HG03064 (cell line): Measurements from ENCODE around the gene JPT2.
"Not testable (repeated sequence)": the region's sequence is repeated elsewhere in the genome, so short reads cannot be mapped to it uniquely, and the experiment has no call there.

Experiments
- ATAC-seq: cut with Tn5 transposase; IDR thresholded peaks from one replicate; pipeline ENCODE4 v1.9.1; 2021; ENCODE audit warnings: low read depth; ENCODE audit not compliant: unreplicated experiment

The JPT2 gene

DNA sequence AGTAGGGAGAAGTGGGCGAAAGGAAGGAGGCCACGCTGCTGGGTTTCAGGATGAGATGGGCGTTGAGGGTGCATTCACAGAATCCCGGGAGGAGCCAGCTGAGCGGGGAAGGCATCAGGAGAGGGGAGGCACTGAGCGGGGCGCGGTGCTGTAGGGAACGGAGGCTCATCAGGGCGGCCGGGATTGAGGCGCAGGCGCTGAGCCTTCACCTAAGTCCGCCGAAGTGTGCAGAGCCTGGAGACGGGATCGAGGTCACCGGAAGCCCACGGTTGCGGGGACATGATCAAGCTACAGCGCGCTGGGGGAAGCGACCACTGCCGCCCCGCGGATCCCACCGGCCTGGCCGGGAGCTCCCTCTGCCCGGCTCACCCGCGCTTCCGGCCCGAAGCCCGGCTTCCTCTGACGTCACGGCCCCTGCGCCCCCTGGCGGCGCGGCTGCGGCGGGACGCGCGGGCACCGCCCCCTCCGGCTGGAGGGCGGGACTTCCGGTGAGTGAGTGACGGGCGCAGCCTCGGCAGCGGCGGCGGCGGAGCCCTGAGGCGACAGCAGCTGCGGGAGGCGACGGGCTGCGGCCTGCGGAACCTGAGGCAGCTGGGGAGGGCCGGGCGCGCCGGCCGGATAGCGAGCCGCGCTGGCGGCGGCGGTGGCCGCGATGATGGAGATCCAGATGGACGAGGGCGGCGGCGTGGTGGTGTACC, 27.8 kb downstream of the JPT2 start, which contains the start of gene MAPK8IP3:
Gene MAPK8IP3, plus strand, starts transcription at position 508 of the 698 bp plus-strand sequence. Its CDS starts 145 bp downstream, at position 653.
- peak; percentile 58 for ATAC-seq

DNA sequence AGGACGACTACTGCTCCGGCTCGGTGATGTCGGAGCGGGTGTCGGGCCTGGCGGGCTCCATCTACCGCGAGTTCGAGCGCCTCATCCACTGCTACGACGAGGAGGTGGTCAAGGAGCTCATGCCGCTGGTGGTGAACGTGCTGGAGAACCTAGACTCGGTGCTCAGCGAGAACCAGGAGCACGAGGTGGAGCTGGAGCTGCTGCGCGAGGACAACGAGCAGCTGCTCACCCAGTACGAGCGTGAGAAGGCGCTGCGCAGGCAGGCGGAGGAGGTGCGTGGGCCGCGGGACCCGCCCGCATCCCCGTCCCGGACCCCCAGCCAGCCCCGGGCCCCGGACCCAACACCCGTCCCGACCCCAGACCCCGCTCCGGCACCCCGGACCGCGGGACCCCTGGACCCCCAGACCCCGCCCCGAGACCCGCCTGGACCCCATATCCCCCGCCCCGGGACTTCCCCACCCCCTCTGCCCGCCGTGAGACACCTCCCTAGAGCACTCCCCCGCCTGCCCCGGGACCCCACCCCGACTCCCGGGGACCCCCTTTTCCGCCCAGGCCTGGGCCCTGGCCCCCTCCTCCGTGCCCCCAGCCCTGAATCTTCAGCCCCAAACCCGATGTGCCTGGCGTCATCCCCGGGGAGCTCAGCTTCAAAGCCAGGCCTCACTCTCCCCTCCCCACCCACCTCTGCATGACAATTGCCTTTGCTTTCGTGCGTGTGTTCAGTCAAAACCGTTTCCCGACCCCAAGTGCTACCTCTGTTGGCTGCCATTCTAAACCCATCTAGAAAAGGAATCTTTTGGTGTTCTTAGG, 28.5 kb downstream of the JPT2 start:
- no peak for ATAC-seq

DNA sequence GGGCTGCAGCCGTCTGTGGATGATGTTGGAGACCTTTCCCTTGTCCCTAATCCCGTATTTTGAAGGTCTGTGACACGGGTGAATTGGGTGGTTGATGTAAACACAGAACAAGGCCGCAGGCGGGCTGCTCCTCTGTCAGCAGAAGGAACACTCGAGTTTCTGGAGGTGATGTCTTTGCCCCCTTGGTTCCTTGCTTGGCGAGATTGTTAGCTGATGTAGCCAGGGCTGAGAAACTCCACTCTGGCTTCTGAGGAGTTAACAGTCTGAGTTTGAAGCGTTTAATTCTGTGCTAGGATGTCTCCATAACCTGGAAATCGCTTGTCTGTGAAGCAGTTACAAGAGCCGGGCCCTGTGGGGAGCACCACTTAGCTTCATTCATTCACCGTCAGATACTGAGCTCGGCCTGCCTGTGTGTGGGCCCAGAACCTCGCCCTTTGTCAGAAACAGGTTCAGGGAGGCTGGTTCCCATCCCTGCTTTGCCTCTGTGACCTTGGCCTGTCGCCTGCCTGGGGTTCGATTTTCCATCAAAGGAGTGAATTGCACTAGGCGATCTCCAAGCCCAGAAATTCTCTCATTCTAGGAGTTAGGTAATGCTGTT, 29.2 kb downstream of the JPT2 start:
- no peak for ATAC-seq

DNA sequence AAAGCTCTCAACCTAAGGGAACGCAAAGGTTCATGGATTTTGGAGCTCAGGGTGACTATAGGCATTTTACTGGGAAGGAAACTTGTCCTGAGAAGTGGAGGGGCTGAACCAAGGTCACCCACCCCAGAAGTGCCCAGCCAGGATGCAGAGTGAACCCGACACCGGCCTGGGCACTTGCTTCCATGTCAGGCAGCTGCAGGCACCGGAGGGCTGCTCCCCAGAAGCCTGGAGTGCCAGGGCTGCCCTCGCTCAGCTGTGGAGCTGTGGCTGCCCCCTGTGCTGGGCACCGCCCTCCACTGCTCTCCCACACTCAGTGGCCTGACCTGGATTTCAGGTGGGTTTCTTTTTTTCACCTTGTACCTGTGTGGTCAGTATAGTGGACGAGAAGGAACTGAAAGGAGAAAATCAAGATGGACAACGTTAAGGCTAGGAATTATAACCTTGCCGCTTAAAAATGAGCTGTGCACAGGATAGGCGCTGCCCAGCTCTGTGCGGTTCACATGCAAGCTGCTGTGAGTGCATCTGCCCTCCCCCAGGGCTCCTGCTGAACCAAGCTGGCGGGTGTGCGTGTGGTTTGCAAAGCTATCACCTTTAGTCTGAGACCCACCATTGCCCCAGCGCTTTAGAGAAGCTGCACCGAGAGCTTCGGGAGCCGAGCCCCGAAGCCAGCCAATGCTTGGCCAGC, 30.1 kb downstream of the JPT2 start:
- ATAC-seq = no peak

DNA sequence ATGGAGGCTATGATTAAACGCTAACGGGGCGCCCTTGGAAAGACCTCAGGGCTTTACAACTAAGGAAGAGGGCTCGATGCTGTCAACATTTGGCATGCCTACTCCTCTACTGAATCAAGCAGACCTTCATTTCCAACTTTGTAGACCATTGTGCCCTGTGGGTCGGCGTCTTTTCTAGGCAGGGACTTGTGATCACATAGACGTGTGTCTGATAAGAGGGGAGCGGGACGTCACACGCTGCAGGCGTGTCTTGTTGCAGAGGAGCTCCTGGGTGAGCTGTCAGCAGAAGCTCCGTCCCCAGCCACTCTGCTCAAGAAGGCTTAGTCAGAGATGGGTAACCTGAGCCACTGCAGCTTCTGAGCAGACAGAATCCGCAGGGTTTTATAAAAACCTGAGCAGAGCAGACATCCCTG, 30.7 kb downstream of the JPT2 start:
- ATAC-seq = no peak

DNA sequence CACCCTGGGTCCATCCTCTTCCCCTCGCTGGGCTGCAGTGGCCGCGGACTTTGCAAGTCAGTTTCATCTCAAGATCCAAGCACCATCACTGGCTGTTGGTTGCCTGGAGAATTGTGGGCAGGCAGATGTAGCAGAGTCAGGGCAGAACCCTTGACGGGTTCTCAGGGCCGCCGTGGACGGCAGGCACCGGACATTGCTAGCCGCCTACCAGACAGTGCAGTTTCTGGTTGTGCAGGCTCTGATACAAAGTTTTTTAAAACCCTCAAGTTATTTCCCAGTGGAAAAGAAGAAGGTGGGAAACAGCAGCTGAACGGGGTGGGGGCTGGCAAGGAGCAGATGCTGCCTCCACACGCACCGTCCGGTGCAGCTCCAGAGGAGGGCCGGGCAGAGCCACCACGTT, 31.3 kb downstream of the JPT2 start:
- ATAC-seq = no peak

DNA sequence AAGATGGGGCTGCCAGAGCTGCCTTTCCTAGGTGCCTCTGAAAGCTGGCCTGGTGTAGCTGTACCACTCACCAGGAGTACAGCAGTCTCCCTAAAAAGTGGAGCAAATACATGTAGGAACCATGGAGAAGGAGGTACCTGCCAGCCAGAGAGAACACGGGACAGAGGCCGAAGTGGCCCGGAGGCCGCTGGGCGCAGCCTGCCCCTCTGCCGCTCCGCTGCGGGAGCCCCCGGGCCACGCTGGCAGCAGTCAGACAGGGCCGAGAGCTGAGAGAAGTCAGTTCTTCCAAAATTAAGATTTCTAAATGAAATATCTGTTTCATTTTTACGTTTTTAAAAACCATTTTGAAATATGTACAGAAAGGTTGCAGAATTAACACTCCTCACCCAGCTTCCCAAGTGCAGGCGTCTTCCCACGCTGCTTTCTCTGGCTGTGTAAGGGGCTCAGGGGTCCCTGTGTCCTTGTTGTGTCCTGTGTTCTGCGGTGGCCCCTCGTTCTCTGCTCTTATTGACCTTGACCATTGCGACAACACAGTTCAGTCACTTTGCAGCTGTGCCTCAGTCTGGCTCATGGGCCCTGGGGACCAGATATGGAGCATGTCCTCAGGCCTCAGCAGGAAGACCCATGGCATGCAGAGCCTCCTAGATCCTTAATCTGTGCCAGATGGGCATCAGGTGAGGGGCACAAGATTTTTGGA, 32.9 kb downstream of the JPT2 start:
- no peak for ATAC-seq

DNA sequence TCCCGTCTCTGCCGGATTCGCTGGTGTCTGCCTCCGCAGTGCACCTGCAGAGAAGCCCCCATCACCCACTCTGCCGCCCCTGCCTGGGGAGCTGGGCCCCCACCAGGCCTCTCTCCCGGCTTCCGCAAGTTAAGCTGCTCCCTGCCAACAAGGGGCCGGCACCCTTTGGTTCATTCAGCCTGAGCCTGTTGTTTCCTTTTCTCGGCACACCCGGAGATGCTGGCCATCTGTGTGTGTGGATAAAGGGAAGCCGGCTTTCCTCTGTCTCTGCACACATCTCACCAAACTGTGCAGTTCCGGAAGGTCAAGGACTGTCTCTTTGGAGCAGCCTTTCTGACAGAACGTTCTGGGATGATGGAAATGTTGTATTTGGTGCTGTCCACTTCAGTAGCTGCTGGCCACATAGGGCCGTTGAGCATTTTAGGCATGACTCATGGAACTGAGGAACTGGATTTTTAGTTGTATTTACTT, 34.7 kb downstream of the JPT2 start:
- no peak for ATAC-seq

DNA sequence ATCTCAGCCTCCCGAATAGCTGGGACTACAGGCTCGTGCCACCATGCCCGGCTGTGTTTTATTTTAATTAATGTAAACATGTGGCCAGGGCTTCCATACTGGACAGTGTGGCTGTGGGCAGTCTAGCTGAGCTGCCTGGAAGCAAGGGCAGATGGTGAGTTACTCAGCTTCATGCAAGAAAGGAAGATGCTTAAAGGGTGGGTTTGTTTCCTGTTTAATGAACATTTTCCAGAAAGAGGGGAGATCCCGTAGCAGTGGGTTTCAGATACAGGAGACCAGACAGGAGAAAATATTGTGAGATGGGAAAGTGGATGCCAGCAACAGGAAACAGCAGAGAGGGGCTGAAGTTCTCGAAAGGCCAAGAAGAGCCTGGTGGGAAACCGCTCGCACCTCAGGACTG, 35.3 kb downstream of the JPT2 start:
- no peak for ATAC-seq

DNA sequence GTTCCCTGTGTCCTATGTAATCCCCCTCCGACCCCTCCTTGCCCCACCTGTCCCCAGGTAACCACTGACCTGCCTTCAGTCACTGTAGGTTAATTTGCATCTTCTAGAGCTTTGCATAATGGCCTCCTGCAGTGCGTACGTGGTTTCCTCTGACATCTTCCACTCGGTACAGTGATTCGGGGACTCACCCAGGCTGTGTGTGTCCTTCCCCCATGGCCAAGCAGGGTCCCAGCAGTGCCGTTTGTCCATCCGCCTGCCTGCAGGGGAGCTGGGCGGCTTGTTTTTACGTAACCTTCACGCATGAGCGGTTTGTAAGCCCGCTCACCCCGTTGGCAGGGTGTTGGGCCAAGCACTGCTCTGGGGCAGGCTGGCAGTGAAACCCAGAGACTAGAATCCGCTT, 35.9 kb downstream of the JPT2 start:
- ATAC-seq = no peak

DNA sequence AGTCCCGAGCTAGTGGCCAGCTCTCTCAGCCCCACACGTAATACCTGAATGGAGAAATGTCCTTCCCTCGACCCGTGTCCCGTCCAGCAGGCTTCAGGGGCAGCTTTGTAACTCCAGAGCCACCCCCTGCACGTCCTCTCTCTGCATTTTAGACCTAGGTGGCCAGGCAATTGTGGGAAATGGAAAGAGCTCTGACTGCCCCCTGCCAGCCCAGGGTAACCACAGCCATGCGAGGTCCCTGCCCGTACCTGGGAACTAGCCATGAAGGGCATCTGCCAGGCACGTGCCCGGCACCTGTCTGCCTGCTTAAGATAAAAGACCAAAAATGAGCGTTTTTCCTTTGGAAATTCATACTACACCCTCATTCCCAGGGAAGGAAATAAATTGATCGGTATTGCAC, 37.1 kb downstream of the JPT2 start:
- ATAC-seq = no peak

DNA sequence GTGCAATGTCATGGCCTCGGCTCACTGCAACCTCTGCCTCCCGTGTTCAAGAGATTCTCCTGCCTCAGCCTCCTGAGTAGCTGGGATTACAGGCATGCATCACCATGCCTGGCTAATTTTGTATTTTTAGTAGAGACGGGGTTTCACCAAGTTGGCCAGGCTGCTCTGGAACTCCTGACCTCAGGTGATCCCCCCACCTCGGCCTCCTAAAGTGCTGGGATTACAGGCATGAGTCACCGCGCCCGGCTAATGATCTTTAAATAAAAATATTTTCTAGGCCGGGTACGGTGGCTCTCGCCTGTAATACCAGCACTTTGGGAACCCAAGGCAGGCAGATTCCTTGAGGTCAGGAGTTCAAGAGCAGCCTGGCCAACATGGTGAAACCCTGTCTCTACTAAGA, 40.2 kb downstream of the JPT2 start:
- ATAC-seq = not testable (repeated sequence)

DNA sequence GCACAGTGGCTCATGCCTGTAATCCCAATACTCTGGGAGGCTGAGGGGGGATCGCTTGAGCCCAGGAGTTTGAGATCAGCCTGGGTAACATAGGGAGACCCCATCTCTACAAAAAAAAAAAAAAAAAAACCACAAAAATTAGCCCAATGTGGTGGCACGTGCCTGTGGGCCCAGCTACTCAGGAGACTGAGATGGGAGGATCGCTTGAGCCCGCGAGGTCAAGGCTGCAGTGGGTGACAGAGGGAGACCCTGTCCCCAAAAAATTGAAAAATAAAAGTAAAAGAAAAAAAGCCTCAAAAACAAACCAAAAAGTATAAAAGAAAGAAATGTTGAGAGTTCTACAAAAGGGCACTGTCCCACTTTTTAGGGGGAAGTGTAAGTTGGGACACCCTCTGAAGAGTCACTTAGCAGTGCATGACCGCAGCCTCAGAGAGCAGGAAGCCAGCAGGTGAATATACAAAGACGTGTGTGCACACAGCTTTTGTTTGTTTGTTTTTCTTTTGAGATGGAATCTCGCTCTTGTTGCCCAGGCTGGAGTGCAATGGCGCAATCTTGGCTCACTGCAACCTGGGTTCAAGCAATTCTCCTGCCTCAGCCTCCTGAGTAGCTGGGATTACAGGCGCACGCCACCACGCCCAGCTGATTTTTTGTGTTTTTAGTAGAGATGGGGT, 41.6 kb downstream of the JPT2 start:
- ATAC-seq = not testable (repeated sequence)

DNA sequence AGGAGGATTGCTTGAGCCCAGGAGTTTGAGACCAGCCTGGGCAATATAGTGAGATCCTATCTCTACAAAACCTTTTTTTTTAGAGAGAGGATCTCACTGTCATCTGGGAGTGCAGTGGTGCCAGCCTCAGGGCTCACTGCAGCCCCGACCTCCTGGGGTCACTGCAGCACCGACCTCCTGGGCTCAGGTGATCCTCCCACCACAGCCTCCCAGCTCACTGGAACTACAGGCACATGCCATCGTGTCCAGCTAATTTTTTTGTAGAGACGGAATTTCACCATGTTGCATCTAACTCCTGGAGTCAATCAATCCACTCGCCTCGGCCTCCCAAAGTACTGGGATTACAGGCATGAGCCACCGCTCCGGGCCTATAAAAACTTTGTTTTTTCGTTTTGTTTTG, 43.3 kb downstream of the JPT2 start:
- no peak for ATAC-seq

DNA sequence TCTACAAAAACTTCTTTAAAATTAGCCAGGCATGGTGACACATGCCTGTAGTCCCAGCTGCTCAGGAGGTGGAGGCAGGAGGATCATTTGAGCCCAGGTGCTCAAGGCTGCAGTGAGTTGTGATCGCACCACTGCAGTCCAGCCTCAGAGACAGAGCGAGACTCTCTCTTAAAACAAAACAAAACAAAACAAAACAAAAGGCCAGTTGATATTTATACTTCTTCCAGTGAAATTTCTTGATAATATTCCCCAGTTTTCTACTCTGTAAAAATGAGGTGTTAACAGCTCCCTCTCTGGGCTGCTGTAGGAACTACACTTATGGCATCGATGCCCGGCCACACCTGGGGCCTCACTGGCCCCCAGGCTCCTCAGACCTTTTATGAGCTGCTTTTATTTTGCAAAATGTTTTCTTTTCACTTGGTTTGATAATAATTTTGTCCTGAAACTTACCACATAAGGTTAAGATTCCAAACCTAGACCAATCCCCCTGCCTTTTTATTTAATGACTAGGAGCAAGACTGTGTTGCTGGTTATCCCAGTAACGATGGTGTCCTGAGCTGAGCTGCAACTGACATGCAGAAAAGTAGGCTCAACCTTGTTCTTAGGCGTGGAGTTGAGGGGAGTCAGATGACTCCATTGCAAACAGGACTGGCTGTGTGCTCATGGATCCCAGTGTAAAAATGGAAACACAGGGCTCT, 45.5 kb downstream of the JPT2 start:
- ATAC-seq = no peak

DNA sequence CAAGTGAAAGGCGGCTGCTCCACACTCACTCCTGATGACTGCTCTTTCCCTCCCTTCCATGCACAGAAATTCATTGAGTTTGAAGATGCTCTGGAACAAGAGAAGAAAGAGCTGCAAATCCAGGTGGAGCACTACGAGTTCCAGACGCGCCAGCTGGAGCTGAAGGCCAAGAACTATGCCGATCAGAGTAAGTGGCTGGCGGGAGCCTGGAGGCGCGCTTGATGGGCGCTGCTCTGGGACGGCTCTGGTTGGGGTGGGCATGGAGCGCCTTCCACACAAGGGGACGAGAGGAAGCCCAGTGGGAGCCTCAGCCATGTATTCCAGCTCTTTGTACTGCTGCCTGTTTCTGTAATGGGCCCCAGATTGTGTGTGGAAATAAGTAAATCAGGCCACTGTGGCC, 46.4 kb downstream of the JPT2 start:
- no peak for ATAC-seq

DNA sequence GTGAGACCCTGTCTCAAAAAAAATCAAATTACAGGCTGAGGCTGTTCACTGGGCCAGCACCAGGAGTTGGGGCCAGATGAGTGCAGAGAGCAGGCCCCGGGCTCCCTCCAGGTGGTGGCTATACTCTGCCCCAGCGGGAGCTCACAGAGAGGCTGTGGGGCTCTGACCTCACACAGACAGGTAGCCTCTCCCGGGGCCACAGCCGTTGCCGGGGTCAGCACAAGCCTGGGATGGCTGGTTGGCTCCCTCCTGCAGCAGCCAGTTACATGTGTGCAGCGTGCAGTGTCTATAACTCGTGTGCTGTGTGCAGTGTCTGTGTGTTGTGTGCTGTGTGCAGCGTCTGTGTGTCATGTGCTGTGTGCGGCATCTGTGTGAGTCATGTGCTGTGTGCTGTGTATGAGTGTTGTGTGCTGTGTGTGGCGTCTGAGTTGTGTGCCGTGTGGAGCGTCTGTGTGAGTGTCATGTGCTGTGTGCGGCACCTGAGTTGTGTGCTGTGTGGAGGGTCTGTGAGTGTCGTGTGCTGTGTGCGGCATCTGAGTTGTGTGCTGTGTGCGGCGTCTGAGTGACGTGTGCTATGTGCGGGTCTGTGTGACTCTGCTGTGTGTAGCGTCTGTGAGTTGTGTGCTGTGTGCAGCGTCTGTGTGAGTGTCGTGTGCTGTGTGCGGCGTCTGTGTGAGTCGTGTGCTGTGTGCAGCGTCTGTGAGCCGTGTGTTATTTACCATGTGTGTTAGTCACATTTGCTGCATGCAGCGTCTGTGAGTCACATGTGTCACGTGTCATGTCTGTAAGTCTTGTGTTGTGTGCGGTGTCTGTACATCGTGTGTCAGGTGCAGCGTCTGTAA, 48.8 kb downstream of the JPT2 start:
- no peak for ATAC-seq
